Transverse colon (tissue), 4 donors: ENCODE results near the gene PIK3CG. TPM values are rescaled to one million over a fixed set of nuclear protein-coding genes. Genes with fewer than 3 reads are reported as not detected.
"Not testable (repeated sequence)": the region's sequence is repeated elsewhere in the genome, so short reads cannot be mapped to it uniquely, and the experiment has no call there.

Experiments
- DNase-seq: peaks from one replicate; pipeline ENCODE4 v3.0.0-alpha.2; 2019
- H3K27ac ChIP-seq, 4 donors: fragments of 200-600 bp; sonication (generic); 2 replicates each; pipeline ENCODE4 v1.5.1; 2016 to 2018; ENCODE audit warnings: inconsistent platforms in 4 of 4
- H3K27me3 ChIP-seq: fragments of 200-600 bp; sonication (generic); 2 replicates; pipeline ENCODE4 v1.5.1; 2017; ENCODE audit warnings: inconsistent platforms
- H3K36me3 ChIP-seq, 4 donors: fragments of 200-600 bp; sonication (generic); 2 replicates each; pipeline ENCODE4 v1.5.1; 2017 to 2019; ENCODE audit warnings: inconsistent platforms in 4 of 4
- H3K4me1 ChIP-seq, 4 donors: fragments of 200-600 bp; sonication (generic); 2 replicates each; pipeline ENCODE4 v1.5.1; 2017 to 2020; ENCODE audit warnings: inconsistent platforms in 4 of 4
- H3K4me3 ChIP-seq, 4 donors: fragments of 200-600 bp; sonication (generic); 1 replicate in 1 of 4; 2 replicates in 3 of 4; pipeline versions ENCODE4 v1.5.1 to v1.6.1; 2017 to 2019; ENCODE audit warnings: inconsistent platforms in 4 of 4
- H3K9me3 ChIP-seq, 2 donors: fragments of 200-600 bp; sonication (generic); 2 replicates each; pipeline ENCODE4 v1.5.1; 2017 to 2019; ENCODE audit warnings: inconsistent platforms in 2 of 2
- CTCF ChIP-seq, 5 experiments: fragments of 200-600 bp in 3 of 5; fragments of 450-650 bp in 2 of 5; sonication (generic) in 3 of 5; IDR thresholded peaks; 1 replicate in 2 of 5; 2 replicates in 3 of 5; pipeline ENCODE4 v1.5.1; 2016 to 2017; ENCODE audit warnings: antibody characterized with exemption in 5 of 5, inconsistent platforms in 3 of 5, mild to moderate bottlenecking in 2 of 5, moderate library complexity in 1 of 5
- EP300 ChIP-seq: sonication (generic); formaldehyde crosslinking; IDR thresholded peaks from one replicate; pipeline ENCODE4 v1.6.1; 2017; ENCODE audit warnings: antibody characterized with exemption, low read depth
- POLR2A ChIP-seq: fragments of 450-650 bp; IDR thresholded peaks from one replicate; pipeline ENCODE4 v1.6.1; 2016; ENCODE audit warnings: antibody characterized with exemption, mild to moderate bottlenecking, moderate library complexity
- POLR2AphosphoS5 ChIP-seq, 3 donors: sonication (generic); formaldehyde crosslinking; IDR thresholded peaks; one replicate each; pipeline ENCODE4 v1.6.1; 2016; ENCODE audit warnings: antibody characterized with exemption in 3 of 3
- WGBS, 2 donors: methylation state at CpG; one replicate each; pipeline ENCODE4 v1.1.5; 2018; ENCODE audit warnings: low coverage in 1 of 2; 5-methylcytosine and 5-hydroxymethylcytosine counted together
- in situ Hi-C, 4 donors: fragments of 200-750 bp; cut with MboI; loops; one replicate each; pipeline versions ENCODE4 v1.15.0 to v1.15.1; 2017; ENCODE audit warnings: low sequenced_read_pairs in 3 of 4, low pct_ligation_motif_present in 1 of 4, low pct_unique_long_range_greater_than_20kb in 1 of 4
- intact Hi-C: fragments of 100-400 bp; cut with DNase I; formaldehyde crosslinking; loops from one replicate; pipeline ENCODE4 v1.15.1; 2023; ENCODE audit warnings: low total_unique reads
- total RNA-seq, 4 donors: library from RNA; depleted of rRNA; stranded (reverse); fragments of >200 nt; gene quantifications; one replicate each; pipeline ENCODE4 v1.1.0, GENCODE V29; 2016

The PIK3CG gene
- total RNA-seq, 4 donors from 2014 or later: 0.60 to 13.1 (median 9.8) TPM

- WGBS, 2 donors: 93 to 96% methylated on average over 4 to 6 of the region's 6 CpGs
- no peak overlapping the region for H3K4me3 ChIP-seq
- H3K4me1 ChIP-seq: no peaks in the 10 kb centered on the region
- no peak for DNase-seq
- H3K36me3 ChIP-seq: no peaks in the 10 kb centered on the region
- TF ChIP-seq POLR2AphosphoS5 (IDR thresholded peaks at IDR 0.05) (no peak), POLR2A (no peak), CTCF (IDR thresholded peaks at IDR 0.05) (no peak)
- in situ Hi-C loops (no loop called here), intact Hi-C loops (no loop called here)
- H3K27me3 ChIP-seq: no peaks in the 10 kb centered on the region
- H3K9me3 ChIP-seq: no peaks in the 10 kb centered on the region
- H3K27ac ChIP-seq: no peak overlapping the region
These were observed 71.2 kb downstream of the PIK3CG start for GRCh38 chr7:106936236-106936635.

GRCh38 chr7:106938122-106938521 is 73.0 kb downstream of the PIK3CG start:
- H3K36me3 ChIP-seq, H3K9me3 ChIP-seq, DNase-seq, H3K4me3 ChIP-seq, in situ Hi-C loops, H3K27me3 ChIP-seq, H3K27ac ChIP-seq, H3K4me1 ChIP-seq, intact Hi-C loops: not testable (repeated sequence)
- 51 to 91% methylated on average over 3 to 7 of the region's 7 CpGs for WGBS, 2 donors

GRCh38 chr7:106938803-106939202 is 73.7 kb downstream of the PIK3CG start:
- TF ChIP-seq POLR2AphosphoS5 (IDR thresholded peaks at IDR 0.05) (no peak), EP300 (no peak), CTCF (IDR thresholded peaks at IDR 0.05) (no peak), POLR2A (no peak)
- Histone ChIP-seq H3K4me1 (no peaks in the 10 kb centered on the region), H3K4me3 (no peak overlapping the region), H3K27me3 (no peaks in the 10 kb centered on the region), H3K36me3 (no peaks in the 10 kb centered on the region), H3K27ac (no peak overlapping the region), H3K9me3 (no peaks in the 10 kb centered on the region)
- in situ Hi-C loops: no loop called here
- intact Hi-C loops: no loop called here
- DNase-seq: no peak
- WGBS, 2 donors: 94 to 95% methylated on average over 5 of the region's 5 CpGs

- H3K4me3 ChIP-seq: no peak overlapping the region
- H3K4me1 ChIP-seq: no peaks in the 10 kb centered on the region
- H3K27ac ChIP-seq: no peak overlapping the region
- in situ Hi-C loops: loop anchor here in 3 of 4 donors (5.0 to 10.0 kb wide), 2 partner anchors 203 to 211 kb away; no protein-coding TSS in a partner anchor
- 85 to 86% methylated on average over 6 to 9 of the region's 9 CpGs for WGBS, 2 donors
- no peaks in the 10 kb centered on the region for H3K36me3 ChIP-seq
- intact Hi-C loops: loop anchor here (5.0 kb wide), 1 partner anchor 208 kb away; no protein-coding TSS in a partner anchor
- TF ChIP-seq POLR2AphosphoS5 (IDR thresholded peaks at IDR 0.05): no peak
- TF ChIP-seq POLR2A: no peak
- TF ChIP-seq EP300: no peak
- no peak for TF ChIP-seq CTCF (IDR thresholded peaks at IDR 0.05)
- no peak for DNase-seq
- no peaks in the 10 kb centered on the region for H3K9me3 ChIP-seq
- no peaks in the 10 kb centered on the region for H3K27me3 ChIP-seq
These were observed 79.1 kb downstream of the PIK3CG start for GRCh38 chr7:106944035-106944665.
